Stimulated activated CD4-positive, alpha-beta T cell treated with anti-CD3 and anti-CD28 coated beads, Interleukin-15, amount 100 ng/mL, for 1 hour (primary cell): ENCODE measurements around the gene ATG3.
"Not testable (repeated sequence)": the region's sequence is repeated elsewhere in the genome, so short reads cannot be mapped to it uniquely, and the experiment has no call there.

Experiments
- DNase-seq, 2 donors: peaks; one replicate each; pipeline ENCODE4 v3.0.0-alpha.2; 2020; ENCODE audit warnings: low read depth in 1 of 2, low spot score in 1 of 2

The ATG3 gene

DNA sequence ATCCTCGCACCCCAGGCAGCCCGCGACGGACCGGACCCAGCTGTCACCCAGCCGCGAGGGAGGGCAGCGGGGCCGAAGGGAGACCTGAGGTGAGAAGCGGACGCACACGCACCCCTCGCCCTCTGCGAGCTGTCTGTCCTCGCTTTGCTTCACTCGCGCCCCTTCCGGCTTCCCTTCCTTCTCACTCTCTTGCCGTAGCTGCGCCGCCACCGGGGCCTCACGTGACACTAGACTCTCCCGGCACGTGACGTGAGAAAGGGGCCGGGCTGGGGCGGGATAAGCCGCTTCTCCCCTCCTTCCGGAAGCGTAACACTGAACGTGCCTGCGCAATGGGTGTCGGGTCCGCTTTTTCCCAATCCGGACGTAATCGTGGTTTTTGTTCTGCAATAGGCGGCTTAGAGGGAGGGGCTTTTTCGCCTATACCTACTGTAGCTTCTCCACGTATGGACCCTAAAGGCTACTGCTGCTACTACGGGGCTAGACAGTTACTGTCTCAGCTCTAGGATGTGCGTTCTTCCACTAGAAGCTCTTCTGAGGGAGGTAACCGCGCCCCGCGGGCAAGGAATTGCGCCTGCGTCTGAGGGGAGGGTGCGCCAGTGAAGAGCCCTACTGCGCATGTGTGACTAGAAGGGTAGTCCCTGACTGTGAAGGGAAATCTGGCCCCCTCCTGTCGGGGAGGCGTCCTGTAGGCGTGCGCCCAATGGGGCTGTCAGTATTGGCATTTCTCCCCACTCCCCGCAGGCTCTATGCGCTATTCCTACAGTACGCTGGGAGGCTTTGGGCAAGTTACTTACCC, at the start of gene ATG3, which contains the start of gene SLC35A5:
Gene ATG3, minus strand, starts transcription at position 229 of the 796 bp plus-strand sequence. CDS start 434 bp downstream, outside the sequence.
Gene SLC35A5, plus strand, starts transcription at position 312 of the 796 bp plus-strand sequence. CDS start 1,359 bp downstream, outside the sequence.
- peak; percentile 97 to 98 for DNase-seq

DNA sequence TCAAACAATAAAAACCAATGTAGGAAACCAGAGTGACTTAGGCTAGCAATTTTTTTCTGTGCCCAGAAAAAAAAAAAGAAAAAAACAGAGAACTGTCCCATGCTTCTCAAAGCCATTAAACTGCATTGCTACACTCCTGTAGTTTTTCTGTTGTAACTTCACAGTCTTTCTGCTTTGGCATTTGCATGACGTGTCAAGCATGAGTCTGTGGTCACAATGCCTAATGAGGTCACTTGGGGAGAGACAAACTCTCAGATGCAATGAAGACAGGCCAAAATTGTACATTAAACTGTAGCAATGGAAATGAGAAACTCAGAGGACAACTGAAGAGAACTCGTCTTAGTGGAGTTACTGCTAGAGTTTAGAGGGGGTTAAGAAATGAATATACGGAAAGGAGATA, 48.4 kb upstream of the ATG3 start:
- no peak for DNase-seq

- DNase-seq = no peak
These were observed 46.1 kb upstream of the ATG3 start for GRCh38 chr3:112607863-112608262.

- no peak for DNase-seq
These were observed 44.3 kb upstream of the ATG3 start for GRCh38 chr3:112606098-112606497.

- no peak for DNase-seq
These were observed 43.5 kb upstream of the ATG3 start for GRCh38 chr3:112605285-112605684.

- DNase-seq = no peak
These were observed 42.8 kb upstream of the ATG3 start for GRCh38 chr3:112604536-112604935.

DNA sequence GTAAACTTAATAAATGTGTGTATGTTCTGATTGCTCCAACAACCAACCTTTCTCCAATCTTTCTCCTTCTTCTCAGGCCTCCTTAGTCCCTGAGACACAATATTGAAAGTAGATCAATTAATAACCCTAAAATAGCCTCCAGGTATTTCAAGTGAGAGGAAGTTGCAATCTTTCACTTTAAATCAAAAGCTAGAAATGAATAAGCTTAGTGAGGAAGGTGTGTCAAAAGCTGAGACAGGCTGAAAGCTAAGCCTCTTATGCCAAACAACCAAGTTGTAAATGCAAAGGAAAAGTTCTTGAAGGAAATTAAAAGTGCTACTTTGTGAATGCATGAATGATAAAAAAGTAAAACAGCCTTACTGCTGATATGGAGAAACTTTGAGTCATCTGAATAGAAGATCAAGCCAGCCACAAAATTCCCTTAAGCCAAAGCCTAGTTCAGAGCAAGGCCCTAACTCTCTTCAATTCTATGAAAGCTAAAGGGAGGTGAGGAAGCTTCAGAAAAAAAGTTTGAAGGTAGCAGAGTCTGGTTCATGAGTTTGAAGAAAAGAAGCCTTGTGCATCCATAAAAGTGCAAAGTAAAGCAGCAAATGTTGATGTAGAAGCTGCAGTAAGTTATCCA, 40.6 kb upstream of the ATG3 start:
- DNase-seq = no peak

- no peak for DNase-seq
These were observed 37.0 kb upstream of the ATG3 start for GRCh38 chr3:112598731-112599130.

GRCh38 chr3:112597945-112598344, 36.2 kb upstream of the ATG3 start:
- DNase-seq = no peak

- DNase-seq = no peak
These were observed 33.1 kb upstream of the ATG3 start for GRCh38 chr3:112594856-112595255.

- DNase-seq = no peak
These were observed 31.5 kb upstream of the ATG3 start for GRCh38 chr3:112593258-112593657.

DNA sequence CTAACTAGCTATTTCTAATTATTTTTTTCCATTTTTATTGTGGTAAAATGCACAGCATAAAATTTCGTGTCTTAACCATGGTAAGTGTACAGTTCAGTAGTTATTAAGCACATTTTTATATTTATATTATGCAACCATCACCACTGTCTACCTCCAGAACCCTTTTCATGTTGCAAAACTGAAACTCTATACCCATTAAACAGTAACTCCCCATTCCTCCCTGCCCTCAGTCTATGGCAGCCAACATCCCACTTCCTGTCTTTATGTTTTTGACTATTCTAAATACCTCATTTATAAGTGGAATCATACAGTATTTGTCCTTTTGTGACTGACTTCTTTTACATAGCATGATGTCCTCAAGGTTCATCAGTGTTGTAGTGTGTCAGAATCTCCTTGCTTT, 25.6 kb upstream of the ATG3 start:
- DNase-seq = no peak

DNA sequence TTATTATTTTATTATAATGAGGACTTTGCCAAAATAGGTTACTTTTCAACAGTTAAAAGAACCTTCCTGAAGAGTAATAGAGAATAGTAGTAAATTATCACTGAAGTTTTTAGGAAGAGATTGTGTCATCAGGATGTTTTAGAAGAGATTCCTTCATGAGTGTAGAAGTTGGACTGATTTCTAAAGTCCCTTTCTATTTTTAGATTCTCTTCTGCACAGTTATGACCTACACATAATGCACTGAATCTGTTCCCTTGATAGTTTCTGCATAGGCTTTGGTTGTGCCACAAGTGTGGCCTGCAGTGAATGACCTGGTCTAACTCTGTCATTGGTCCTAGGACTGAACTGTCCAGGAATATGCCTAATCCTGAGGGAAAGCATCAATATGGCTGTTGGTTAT, 24.0 kb upstream of the ATG3 start:
- DNase-seq = no peak

DNA sequence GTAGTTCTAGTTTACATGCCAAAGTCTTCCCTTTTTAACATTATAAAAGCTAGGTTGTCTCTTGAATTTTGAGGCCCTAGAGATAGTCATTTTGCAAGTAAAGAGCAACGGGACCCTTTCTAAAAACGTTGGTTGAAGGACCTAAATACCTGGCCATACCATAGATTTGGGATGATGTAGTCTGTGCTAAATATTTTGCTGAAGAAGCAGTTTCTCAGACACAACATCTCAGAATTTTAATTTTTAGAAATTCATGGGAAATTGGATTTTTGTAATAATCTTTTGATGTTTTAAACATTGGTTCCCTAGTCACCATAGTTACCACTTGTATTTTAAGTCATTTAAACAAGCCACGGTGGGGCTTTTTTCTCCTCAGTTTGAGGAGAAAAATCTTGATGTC, 21.3 kb upstream of the ATG3 start:
- DNase-seq = no peak

GRCh38 chr3:112582244-112582874, 20.6 kb upstream of the ATG3 start:
- DNase-seq = no peak

GRCh38 chr3:112579697-112580096, 17.9 kb upstream of the ATG3 start:
- no peak for DNase-seq

DNA sequence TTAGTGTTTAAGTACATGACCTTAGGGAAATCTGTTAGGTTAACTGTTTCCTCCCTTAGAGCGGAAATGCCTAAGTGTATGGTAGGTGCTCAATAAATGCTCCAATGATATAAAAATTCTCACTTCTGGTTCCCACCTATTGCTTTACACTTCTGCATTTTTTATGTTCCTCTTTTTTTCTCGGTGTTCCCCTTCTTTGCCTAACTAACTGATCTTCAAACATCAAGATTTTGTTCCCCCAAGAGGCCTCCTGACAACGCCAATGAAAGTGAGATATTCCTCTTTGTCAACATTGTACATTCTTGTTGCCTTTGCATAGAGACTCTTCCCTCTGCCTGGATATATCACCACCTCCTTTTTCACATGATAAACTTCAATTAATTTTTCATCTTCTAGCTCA, 17.5 kb upstream of the ATG3 start:
- DNase-seq = no peak

DNA sequence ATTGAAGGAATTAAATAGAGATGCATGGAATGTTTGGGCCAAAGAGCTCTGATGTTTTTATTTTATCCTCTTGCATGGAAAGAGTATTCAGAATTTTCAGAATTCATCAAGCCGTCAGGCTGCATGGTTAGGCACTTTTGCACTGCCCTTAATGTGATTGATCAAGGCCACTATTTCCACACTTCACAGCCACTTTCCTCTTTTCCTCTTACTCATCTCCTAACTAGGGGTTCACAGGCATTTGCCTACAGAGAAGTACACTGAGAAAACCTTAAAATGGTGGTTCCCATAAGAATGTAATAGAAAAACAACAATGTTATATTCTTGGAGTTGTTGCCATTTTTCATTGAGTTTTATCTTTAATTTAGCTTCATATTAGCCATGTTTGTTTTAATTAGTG, 10.9 kb upstream of the ATG3 start:
- DNase-seq = no peak

DNA sequence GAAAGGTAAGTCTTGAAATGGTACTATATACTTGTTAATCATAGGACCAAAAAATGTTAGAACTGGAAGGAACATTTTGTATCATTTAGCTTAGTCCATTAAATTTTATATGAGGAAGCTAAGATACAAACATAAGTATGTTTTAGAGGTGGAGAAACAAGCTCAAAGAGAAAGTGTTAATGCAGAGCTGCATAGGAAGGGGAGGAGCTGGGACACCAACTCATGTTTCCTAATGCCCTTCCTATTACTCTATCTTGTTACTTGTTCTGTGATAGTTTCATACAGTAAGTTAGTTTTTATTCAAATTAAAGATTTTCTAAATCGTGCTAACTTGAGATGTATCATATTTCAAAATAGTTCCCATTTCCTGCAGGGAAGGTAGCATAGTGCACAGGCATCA, 7.5 kb upstream of the ATG3 start:
- DNase-seq = no peak

GRCh38 chr3:112568642-112569041, 6.9 kb upstream of the ATG3 start:
- no peak for DNase-seq

DNA sequence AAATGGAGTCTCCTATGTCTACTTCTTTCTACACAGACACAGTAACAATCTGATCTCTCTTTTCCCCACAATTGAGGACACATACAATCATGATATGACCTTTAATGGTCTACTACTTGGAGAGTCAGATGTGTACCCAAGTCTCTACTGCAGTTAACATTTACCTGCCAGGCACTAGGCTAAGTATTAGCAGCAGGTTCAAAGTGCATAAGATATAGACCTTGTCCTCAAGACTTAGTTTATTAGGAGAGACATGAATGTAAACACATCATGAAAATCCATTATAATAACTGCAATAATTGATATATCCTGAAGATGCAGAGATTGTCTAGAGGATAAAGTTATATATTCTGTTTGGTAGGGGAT, 3.2 kb upstream of the ATG3 start:
- DNase-seq = no peak

GRCh38 chr3:112564247-112564939, 2.6 kb upstream of the ATG3 start:
- DNase-seq = not testable (repeated sequence)
